VCaP (cell line): ENCODE results near the gene GNAT1.

ENCODE experiments used
- H3K27ac ChIP-seq: fragments of 450-650 bp; 2 replicates; pipeline ENCODE4 v1.5.1; 2017
- TF ChIP-seq, protein P1 (sequence below): fragments of 450-650 bp; conservative IDR thresholded peaks from 2 replicates; pipeline ENCODE4 v1.5.1; 2017; ENCODE audit warnings: mild to moderate bottlenecking, moderate library complexity

The GNAT1 gene

DNA sequence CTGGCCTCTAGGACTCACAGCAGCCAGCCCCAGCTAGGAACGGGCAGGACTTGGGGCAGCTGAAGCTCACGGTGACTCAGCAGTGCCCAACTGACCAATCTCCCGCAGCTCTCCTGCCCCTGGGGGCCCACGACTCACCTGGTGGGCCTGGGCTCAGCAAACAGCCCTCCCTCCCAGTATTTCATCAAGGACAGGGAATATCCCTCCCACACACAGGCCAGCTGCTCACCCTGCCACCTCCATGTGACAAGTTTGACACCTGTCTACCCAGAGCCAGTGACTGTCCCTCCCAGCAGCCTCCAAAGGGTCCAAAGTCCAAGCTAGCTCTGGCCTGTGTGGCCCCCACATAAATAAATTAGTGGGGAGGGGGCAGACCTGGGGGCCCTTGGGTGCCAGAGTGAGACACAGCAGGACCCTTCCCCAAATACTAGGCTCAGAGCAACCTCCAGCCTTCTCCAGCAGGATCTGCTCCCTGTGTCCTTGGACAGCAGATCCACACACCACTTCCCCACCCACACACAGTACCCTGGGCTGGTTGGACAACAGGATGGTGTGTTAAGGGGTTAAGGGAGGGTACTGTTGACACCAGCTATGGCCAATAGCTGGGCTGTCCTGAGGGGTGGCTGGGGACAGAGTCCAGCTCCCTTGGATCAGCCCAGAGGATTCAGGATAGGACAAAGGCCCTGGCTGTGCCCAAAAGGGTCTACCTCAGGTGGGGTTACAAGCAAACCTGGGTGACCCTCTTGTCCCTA is 4.3 kb downstream of the GNAT1 start:
- no peak overlapping the region for H3K27ac ChIP-seq
- TF ChIP-seq, protein P1, sequence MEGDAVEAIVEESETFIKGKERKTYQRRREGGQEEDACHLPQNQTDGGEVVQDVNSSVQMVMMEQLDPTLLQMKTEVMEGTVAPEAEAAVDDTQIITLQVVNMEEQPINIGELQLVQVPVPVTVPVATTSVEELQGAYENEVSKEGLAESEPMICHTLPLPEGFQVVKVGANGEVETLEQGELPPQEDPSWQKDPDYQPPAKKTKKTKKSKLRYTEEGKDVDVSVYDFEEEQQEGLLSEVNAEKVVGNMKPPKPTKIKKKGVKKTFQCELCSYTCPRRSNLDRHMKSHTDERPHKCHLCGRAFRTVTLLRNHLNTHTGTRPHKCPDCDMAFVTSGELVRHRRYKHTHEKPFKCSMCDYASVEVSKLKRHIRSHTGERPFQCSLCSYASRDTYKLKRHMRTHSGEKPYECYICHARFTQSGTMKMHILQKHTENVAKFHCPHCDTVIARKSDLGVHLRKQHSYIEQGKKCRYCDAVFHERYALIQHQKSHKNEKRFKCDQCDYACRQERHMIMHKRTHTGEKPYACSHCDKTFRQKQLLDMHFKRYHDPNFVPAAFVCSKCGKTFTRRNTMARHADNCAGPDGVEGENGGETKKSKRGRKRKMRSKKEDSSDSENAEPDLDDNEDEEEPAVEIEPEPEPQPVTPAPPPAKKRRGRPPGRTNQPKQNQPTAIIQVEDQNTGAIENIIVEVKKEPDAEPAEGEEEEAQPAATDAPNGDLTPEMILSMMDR: no peak

DNA sequence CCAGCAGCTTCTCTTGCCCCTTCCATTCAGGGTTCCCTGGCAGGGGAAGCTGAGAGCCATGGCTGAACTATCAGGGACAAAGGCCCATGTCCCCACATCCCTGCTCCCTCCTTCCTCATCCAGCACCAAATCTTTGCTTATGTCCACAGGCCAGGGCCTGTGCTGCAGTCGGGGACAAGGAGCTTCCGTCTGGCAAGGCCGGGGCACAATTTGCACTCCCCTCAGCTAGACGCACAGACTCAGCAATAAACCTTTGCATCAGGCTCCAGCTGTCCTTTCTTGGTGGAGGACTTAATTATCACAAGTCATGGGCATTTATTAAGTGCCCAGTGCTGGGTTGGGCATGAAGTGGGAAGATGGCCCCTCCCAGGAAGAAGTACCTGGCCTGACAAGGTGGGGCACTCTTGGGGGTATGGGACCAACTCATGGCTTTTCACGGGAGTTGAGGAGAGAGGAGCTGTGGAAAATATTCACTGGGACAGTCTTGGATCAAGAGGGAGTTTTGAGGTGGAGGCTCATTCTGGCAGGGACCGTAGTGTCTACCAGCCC is 4.9 kb downstream of the GNAT1 start:
- TF ChIP-seq, protein P1: no peak

DNA sequence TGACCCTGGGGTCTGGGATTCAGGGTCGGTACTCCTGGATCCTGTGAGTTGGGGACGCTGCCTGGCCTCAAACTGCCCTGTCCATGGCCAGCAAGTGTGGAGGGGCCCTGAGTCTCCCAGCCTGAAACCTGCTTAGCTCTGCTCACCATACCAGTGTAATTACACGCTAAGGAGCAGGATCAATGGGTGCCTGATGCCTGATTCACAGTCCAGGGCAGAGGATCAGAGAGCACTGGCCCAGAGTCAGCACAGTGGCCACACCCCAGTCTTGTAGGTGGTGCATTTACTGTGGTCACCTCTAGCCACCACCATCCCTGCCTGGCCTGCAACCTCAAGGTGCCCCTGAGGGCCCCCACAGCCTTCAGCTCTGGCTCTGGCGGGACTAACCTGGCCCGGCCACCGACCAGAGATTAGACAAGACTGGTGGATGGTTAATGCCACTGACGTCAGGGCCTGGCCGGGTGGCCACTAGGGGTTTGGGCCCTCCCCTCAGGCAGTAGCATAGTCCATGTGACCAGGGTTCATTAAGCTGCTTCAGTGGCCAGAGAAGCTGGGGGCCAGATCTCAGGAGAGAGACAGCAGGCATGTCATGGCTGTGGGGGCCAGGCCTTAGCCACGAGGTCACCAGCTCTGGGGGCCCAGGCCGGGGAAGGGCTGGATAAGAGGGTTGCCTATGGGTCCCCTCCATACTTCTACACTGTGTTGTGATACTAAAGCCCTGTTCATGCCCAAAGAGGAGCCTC is 10.3 kb downstream of the GNAT1 start:
- TF ChIP-seq, protein P1: no peak
- no peak overlapping the region for H3K27ac ChIP-seq

More for the DNA sequence above, 4.9 kb downstream of the GNAT1 start:
- H3K27ac ChIP-seq: no peak overlapping the region

DNA sequence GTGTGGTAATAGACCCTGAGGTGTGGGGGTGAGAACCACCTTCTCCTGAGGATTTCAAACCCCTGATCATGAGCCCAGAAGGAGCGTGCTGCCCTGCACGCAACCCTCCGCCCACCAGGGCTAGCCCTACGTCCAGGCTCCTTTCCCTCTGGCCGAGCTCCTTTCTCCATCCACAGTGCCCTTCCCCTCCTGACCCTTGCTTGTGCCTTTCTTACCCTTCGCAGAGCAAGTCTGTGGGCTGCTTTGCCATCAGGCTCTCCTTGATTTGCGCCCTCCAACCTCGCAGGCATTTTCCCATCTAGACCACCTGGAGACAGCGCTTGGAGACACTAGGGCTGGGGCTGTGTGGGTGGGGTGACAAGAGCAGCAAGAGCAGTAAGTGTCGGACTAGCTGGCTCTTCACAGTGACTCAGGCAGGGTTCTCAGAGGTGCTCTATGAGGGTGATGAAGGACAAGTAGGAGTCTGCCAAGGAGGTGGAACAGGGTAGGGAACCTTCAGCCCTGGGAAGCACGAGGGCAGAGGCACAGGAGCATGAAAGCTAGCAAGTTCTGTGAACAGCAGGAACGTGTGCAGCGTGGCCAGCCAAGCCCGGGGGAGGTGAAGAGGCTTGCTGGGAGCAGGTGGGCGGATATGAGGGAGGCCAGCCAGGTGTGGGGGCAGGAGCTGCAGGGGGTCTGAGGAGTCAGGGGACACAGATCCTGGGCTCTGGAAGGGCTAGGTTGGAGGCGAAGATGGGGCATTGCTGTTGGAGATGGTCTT is 11.1 kb downstream of the GNAT1 start:
- H3K27ac ChIP-seq: no peak overlapping the region
- TF ChIP-seq, protein P1: no peak

DNA sequence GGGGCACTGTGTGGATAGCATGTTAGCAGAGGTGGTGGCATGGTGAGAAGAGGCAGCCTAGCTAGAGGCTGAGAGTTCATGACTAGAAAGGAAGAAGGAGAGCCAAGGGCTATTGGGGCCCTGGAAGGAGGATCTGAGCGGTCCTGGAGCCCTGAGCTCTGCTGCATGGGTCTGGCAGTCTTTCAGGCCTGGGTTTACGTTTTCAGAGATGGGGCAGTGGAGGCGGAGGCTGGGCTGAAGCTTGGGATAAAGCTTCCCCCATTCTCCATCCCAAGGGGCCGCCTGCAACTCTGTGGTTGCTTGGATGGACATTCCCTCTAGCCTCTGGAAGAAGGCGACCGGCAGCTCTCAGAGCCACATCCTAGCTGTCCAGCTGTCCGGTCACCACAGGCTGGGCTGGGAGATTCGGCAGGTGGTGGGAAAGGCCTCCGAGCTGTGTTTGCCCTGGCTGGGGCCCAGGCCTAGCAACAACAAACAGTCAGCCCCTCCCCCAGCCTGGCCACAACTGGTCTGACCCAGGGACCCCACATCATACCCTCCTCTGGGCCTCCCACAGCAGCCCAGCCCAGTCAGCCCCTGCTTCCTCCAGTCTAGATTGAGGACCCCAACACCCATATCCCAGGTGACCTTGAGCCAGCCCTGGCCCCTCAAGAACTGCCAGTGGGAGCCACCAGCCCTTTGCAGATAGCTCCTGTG is 11.9 kb downstream of the GNAT1 start:
- H3K27ac ChIP-seq: no peak overlapping the region
- TF ChIP-seq, protein P1: no peak

DNA sequence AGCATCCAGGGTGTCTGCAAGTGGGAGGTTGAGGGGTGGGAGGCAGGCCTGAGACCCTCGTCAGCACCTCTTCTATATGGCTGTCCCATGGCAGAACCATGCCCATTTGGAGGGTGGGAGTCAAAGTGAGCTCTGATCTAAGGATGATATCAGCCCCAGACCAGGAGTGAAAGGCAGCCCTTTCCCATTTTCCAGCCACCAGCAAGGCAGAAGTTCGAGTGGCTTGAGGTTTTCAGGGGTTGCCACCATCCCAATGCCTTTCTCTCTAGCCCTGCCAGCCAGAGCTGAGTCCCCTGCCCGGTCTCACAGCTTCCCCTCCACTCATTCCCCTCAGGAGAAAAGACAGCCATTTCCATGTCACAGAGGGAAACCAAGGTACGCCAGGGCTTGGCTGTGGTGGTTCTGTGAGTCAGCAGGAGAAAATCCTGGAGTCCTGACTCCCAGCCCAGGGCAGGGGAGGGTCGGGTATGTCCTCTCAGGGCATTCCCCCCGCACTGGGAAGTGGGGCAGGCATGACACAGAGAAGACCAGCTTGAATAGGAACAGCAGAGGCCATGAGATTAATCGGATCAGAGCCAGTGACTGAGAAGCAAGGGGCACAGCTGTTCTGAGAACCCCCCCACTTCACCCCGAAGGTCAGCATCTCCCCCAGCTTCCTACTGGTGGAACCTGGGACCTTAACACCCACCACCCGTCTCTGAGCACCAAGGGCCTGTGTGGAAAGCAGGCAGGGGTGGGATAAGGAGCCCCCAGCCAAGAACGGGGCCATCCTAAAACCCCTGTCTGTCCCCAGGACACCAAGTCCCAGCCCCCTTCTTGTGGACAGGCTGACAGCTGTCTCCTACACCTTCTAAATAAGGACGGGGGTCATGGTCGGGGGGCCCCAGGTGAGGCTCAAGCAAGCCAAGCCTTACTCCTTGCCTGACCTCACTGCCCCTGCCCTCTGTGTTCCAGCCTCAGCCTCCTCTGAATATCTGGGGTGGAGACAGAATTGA is 12.7 kb downstream of the GNAT1 start:
- TF ChIP-seq, protein P1: no peak

More for the DNA sequence above, 12.7 kb downstream of the GNAT1 start:
- H3K27ac ChIP-seq: peak overlapping the region; percentile 44; the same call in 1 of the 2 replicates
